DOHH2 (cell line): ENCODE data around the gene AATF.
"Not testable (repeated sequence)": the region's sequence is repeated elsewhere in the genome, so short reads cannot be mapped to it uniquely, and the experiment has no call there.

ENCODE experiments used
- H3F3A ChIP-seq: fragments of 200-600 bp; sonication (generic), shearing (Covaris generic); 2 replicates; pipeline ENCODE4 v1.6.0; 2016; ENCODE audit warnings: antibody characterized with exemption, mild to moderate bottlenecking; ENCODE audit not compliant: control insufficient read depth, insufficient read depth
- H3K27ac ChIP-seq: fragments of 200-600 bp; sonication (generic); 2 replicates; pipeline ENCODE4 v1.5.1; 2014; ENCODE audit warnings: low read depth, mild to moderate bottlenecking, low read length, moderate library complexity
- H3K27me3 ChIP-seq: fragments of 200-600 bp; sonication (generic); 2 replicates; pipeline ENCODE4 v1.6.1; 2014; ENCODE audit warnings: mild to moderate bottlenecking, low read length, mixed read lengths; ENCODE audit not compliant: control insufficient read depth
- H3K36me3 ChIP-seq: fragments of 200-600 bp; sonication (generic); 2 replicates; pipeline ENCODE4 v1.6.1; 2014; ENCODE audit warnings: mild to moderate bottlenecking, low read length, moderate library complexity, mixed read lengths; ENCODE audit not compliant: control insufficient read depth
- H3K4me1 ChIP-seq: fragments of 200-600 bp; sonication (generic); 2 replicates; pipeline ENCODE4 v1.6.1; 2014; ENCODE audit warnings: mild to moderate bottlenecking, low read length, mixed read lengths; ENCODE audit not compliant: control insufficient read depth
- H3K4me2 ChIP-seq: fragments of 200-600 bp; sonication (generic); 2 replicates; pipeline ENCODE4 v1.6.0; 2014; ENCODE audit warnings: mild to moderate bottlenecking, low read length, moderate library complexity
- H3K4me3 ChIP-seq: fragments of 200-600 bp; sonication (generic); 2 replicates; pipeline ENCODE4 v1.5.1; 2014; ENCODE audit warnings: mild to moderate bottlenecking, low read length, mixed read lengths
- H3K79me2 ChIP-seq: fragments of 200-600 bp; sonication (generic); 2 replicates; pipeline ENCODE4 v1.6.1; 2014; ENCODE audit warnings: mild to moderate bottlenecking, low read length, mixed read lengths; ENCODE audit not compliant: control insufficient read depth
- H3K9me2 ChIP-seq: fragments of 200-600 bp; sonication (generic); replicated peaks from 2 replicates; pipeline ENCODE4 v1.6.1; 2014; ENCODE audit warnings: mild to moderate bottlenecking, low read length, mixed read lengths; ENCODE audit not compliant: control insufficient read depth
- H3K9me3 ChIP-seq: fragments of 200-600 bp; sonication (generic); 2 replicates; pipeline ENCODE4 v1.6.1; 2014; ENCODE audit warnings: antibody characterized with exemption, low read length, mixed read lengths; ENCODE audit not compliant: control insufficient read depth, insufficient read depth
- H4K20me1 ChIP-seq: fragments of 200-600 bp; sonication (generic); 2 replicates; pipeline ENCODE4 v1.6.0; 2014; ENCODE audit warnings: low read depth, mild to moderate bottlenecking, antibody characterized with exemption, low read length, moderate library complexity; ENCODE audit not compliant: control insufficient read depth, insufficient read depth
- EZH2phosphoT487 ChIP-seq: fragments of 200-600 bp; sonication (generic); IDR thresholded peaks from 2 replicates; pipeline ENCODE4 v1.6.1; 2017; ENCODE audit warnings: borderline replicate concordance, mild to moderate bottlenecking, antibody characterized with exemption, low read length, moderate library complexity, mixed read lengths
- TF ChIP-seq, protein P1 (sequence below): fragments of 200-600 bp; sonication (generic); IDR thresholded peaks from one replicate; pipeline ENCODE4 v1.5.1; 2014; ENCODE audit warnings: antibody characterized with exemption, mild to moderate bottlenecking, low read depth, low read length; ENCODE audit not compliant: poor library complexity, severe bottlenecking

The AATF gene

DNA sequence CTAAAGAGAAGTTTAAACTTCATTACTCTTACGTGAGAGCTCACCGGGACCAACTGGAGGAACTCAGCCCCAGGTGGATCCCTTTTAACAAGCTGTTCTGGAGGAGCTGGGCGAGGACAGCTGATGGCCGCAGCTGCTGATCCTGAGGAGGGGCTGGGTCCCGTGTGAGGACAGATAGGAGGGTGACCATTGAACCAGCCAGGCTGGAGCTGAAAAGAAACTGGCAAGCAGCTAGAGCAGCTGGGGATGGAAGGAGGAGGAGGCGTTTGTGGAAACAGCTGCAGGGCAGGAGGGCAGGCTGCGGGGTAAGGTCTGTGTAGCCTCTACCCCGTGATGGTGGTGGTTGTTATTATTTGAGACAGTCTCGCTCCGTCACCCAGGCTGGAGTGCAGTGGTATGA, 119.5 kb downstream of the AATF start:
- Histone ChIP-seq H3K27ac (no peak overlapping the region), H3K36me3 (no peaks in the 10 kb centered on the region), H3K4me1 (no peaks in the 10 kb centered on the region), H3K9me3 (no peaks in the 10 kb centered on the region), H3K4me2 (no peak overlapping the region), H3K79me2 (no peaks in the 10 kb centered on the region), H3K9me2 (no peaks in the 10 kb centered on the region), H4K20me1 (no peaks in the 10 kb centered on the region), H3K27me3 (0 out of 2 replicates have a peak, but pooled peaks cover 2% of the 10 kb centered on the region), H3K4me3 (no peak overlapping the region), H3F3A (no peaks in the 10 kb centered on the region)
- TF ChIP-seq, protein P1, sequence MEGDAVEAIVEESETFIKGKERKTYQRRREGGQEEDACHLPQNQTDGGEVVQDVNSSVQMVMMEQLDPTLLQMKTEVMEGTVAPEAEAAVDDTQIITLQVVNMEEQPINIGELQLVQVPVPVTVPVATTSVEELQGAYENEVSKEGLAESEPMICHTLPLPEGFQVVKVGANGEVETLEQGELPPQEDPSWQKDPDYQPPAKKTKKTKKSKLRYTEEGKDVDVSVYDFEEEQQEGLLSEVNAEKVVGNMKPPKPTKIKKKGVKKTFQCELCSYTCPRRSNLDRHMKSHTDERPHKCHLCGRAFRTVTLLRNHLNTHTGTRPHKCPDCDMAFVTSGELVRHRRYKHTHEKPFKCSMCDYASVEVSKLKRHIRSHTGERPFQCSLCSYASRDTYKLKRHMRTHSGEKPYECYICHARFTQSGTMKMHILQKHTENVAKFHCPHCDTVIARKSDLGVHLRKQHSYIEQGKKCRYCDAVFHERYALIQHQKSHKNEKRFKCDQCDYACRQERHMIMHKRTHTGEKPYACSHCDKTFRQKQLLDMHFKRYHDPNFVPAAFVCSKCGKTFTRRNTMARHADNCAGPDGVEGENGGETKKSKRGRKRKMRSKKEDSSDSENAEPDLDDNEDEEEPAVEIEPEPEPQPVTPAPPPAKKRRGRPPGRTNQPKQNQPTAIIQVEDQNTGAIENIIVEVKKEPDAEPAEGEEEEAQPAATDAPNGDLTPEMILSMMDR = no peak
- TF ChIP-seq EZH2phosphoT487 = no peak

DNA sequence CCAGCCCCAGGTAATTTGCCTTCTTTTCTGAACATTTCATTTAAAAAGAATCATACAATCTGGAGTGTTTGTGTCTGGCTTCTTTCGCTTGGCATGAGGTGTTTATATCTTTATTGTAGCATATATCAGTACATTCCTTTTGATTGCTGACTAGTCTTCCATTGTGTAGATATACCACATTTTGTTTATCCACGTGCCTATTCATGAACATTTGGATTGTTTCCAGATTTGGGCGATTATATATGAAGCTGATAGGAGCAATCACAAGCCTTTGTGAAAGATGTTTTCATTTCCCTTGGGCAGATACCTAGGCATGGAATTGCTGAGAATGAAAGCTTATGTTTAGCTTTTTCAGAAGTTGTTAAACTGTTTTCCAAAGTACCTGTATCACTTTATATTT, 120.3 kb downstream of the AATF start:
- H4K20me1 ChIP-seq = no peaks in the 10 kb centered on the region
- no peaks in the 10 kb centered on the region for H3K79me2 ChIP-seq
- H3K4me2 ChIP-seq = no peak overlapping the region
- no peaks in the 10 kb centered on the region for H3K9me2 ChIP-seq
- 0 out of 2 replicates have a peak, but pooled peaks cover 2% of the 10 kb centered on the region for H3K27me3 ChIP-seq
- H3K4me1 ChIP-seq = no peaks in the 10 kb centered on the region
- TF ChIP-seq, protein P1 = no peak
- TF ChIP-seq EZH2phosphoT487 = no peak
- no peaks in the 10 kb centered on the region for H3F3A ChIP-seq
- no peaks in the 10 kb centered on the region for H3K9me3 ChIP-seq
- H3K36me3 ChIP-seq = no peaks in the 10 kb centered on the region
- H3K27ac ChIP-seq = no peak overlapping the region
- no peak overlapping the region for H3K4me3 ChIP-seq

DNA sequence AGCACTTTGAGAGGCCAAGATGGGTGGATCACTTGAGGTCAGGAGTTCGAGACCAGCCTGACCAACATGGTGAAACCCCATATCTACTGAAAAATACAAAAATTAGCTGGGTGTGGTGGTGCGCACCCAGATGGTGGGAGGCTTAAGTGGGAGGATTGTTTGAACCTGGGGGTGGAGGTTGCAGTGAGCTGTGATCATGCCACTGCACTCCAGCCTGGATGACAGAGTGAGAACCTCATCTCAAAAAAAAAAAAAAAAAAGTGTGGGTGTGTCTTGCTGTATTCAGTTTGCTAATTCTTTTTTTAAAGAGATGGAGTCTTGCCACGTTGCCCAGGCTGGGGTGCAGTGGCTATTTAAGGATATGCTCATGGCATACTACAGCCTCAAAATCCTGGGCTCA, 124.7 kb downstream of the AATF start:
- H3F3A ChIP-seq, H3K9me2 ChIP-seq, H3K4me3 ChIP-seq, H3K4me1 ChIP-seq, H3K27me3 ChIP-seq, H3K4me2 ChIP-seq, H4K20me1 ChIP-seq, H3K36me3 ChIP-seq, H3K79me2 ChIP-seq, H3K27ac ChIP-seq, H3K9me3 ChIP-seq: not testable (repeated sequence)

GRCh38 chr17:37079065-37079708, 130.4 kb downstream of the AATF start:
- Histone ChIP-seq H3K4me1 (no peaks in the 10 kb centered on the region), H3F3A (no peaks in the 10 kb centered on the region), H3K4me2 (no peak overlapping the region), H3K27me3 (no peaks in the 10 kb centered on the region), H3K9me3 (no peaks in the 10 kb centered on the region), H3K9me2 (no peaks in the 10 kb centered on the region), H3K36me3 (no peaks in the 10 kb centered on the region), H3K27ac (no peak overlapping the region), H3K4me3 (no peak overlapping the region), H3K79me2 (no peaks in the 10 kb centered on the region), H4K20me1 (no peaks in the 10 kb centered on the region)
- TF ChIP-seq, protein P1 = no peak
- TF ChIP-seq EZH2phosphoT487 = no peak
